Measurements from ENCODE around the gene COQ10A. TPM values are rescaled to one million over a fixed set of nuclear protein-coding genes. Genes with fewer than 3 reads are reported as not detected.

Gene COQ10A
- total and polyA plus RNA-seq, 10 of the 15 experiments (the other 5 are each of a cell fraction or from before 2014, with no cell fraction given): 3.3 to 19.5 (median 6.9) TPM

DNA sequence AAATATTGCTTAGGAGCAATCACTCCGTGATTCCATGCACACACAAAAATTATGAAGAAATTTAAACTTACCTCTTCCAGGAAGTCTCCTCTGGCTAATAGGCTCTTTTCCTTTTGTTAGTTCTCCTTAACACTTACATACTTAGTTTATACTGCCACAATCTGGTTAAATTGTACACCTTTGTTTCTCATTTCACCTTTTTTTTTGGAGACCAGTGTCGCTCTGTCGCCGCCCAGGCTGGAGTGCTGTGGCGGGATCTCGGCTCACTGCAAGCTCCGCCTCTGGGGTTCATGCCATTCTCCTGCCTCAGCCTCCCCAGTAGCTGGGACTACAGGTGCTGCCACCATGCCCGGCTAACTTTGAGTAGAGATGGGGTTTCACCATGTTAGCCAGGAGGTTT lies 6.4 kb upstream of the COQ10A start:
- TF ChIP-seq, protein P1, sequence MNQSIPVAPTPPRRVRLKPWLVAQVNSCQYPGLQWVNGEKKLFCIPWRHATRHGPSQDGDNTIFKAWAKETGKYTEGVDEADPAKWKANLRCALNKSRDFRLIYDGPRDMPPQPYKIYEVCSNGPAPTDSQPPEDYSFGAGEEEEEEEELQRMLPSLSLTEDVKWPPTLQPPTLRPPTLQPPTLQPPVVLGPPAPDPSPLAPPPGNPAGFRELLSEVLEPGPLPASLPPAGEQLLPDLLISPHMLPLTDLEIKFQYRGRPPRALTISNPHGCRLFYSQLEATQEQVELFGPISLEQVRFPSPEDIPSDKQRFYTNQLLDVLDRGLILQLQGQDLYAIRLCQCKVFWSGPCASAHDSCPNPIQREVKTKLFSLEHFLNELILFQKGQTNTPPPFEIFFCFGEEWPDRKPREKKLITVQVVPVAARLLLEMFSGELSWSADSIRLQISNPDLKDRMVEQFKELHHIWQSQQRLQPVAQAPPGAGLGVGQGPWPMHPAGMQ (IDR thresholded peaks at IDR 0.05; ENCODE audit: borderline replicate concordance): no peak
- TF ChIP-seq NR2C1 (IDR thresholded peaks at IDR 0.05) (no peak), STAT3 (IDR thresholded peaks at IDR 0.05; ENCODE audit: low read depth, low read length) (no peak), JUNB (IDR thresholded peaks at IDR 0.05) (no peak), ZZZ3 (IDR thresholded peaks at IDR 0.05; ENCODE audit: control insufficient read depth, insufficient read length, low read depth) (no peak), PAX8 (IDR thresholded peaks at IDR 0.05) (no peak), SMAD5 (IDR thresholded peaks at IDR 0.05; ENCODE audit: low read depth) (no peak), TBL1XR1 (IDR thresholded peaks at IDR 0.05; ENCODE audit: low read depth, low read length) (no peak), MTA3 (IDR thresholded peaks at IDR 0.05; ENCODE audit: borderline replicate concordance, low read length) (no peak), EZH2 (IDR thresholded peaks at IDR 0.05; ENCODE audit: borderline replicate concordance, control insufficient read depth, low read depth, low read length) (no peak), POLR2AphosphoS5 (IDR thresholded peaks at IDR 0.05; ENCODE audit: low read length) (no peak), KLF5 (IDR thresholded peaks at IDR 0.05; ENCODE audit: partially characterized antibody) (no peak), SMARCA5 (IDR thresholded peaks at IDR 0.05) (no peak), TARDBP (IDR thresholded peaks at IDR 0.05; ENCODE audit: borderline replicate concordance) (no peak), STAT1 (conservative IDR thresholded peaks at IDR 0.05) (no peak), SUZ12 (IDR thresholded peaks at IDR 0.05; ENCODE audit: unreplicated experiment) (no peak), YBX1 (IDR thresholded peaks at IDR 0.05) (no peak)
- TF ChIP-seq, protein P2, sequence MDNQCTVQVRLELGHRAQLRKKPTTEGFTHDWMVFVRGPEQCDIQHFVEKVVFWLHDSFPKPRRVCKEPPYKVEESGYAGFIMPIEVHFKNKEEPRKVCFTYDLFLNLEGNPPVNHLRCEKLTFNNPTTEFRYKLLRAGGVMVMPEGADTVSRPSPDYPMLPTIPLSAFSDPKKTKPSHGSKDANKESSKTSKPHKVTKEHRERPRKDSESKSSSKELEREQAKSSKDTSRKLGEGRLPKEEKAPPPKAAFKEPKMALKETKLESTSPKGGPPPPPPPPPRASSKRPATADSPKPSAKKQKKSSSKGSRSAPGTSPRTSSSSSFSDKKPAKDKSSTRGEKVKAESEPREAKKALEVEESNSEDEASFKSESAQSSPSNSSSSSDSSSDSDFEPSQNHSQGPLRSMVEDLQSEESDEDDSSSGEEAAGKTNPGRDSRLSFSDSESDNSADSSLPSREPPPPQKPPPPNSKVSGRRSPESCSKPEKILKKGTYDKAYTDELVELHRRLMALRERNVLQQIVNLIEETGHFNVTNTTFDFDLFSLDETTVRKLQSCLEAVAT (IDR thresholded peaks at IDR 0.05): no peak
- ATAC-seq (no peak), DNase-seq (ENCODE audit: low read depth, low spot score) (no peak), FAIRE-seq (no peak)
- intact Hi-C loops (cut with micrococcal nuclease; ENCODE audit: unreplicated experiment): loop anchor here (10.0 kb wide), 1 partner anchor 204 kb away; the partner anchor contains the start of gene SPRYD4
- Histone ChIP-seq H3K36me3 (ENCODE audit: control insufficient read depth in 2 of 2, insufficient read depth in 2 of 2, low read length in 1 of 2) (peaks cover 1 to 7% of the 10 kb centered on the region in 2 experiments), H3K4me3 (no peak overlapping the region), H3K27ac (ENCODE audit: control insufficient read depth, insufficient read depth) (no peak overlapping the region), H3K9me3 (replicated peaks; ENCODE audit: control insufficient read depth, insufficient read depth, low read length) (no peaks in the 10 kb centered on the region), H2AFZ (ENCODE audit: control insufficient read depth, low read depth, low read length) (no peak overlapping the region), H3K4me1 (ENCODE audit: control insufficient read depth, insufficient read depth, low read length) (peaks cover 7% of the 10 kb centered on the region), H4K20me1 (ENCODE audit: control insufficient read depth, insufficient read depth) (no peaks in the 10 kb centered on the region), H3K27me3 (replicated peaks in 1 of 2; ENCODE audit: control insufficient read depth in 2 of 2, insufficient read depth in 2 of 2, low read length in 1 of 2) (no peaks in the 10 kb centered on the region), H3K9ac (ENCODE audit: control insufficient read depth, insufficient read depth, low read length) (no peak overlapping the region), H3K4me2 (ENCODE audit: control insufficient read depth, insufficient read depth) (no peak overlapping the region), H3K79me2 (ENCODE audit: control insufficient read depth, insufficient read depth, low read length) (peaks cover 11% of the 10 kb centered on the region)
- ChIA-PET CTCF (interaction anchor here (0.9 to 1.4 kb wide), 2 partner anchors 18 to 69 kb away, joined by 3 to 5 read pairs; no protein-coding TSS in a partner anchor), RAD21 (ENCODE audit: unreplicated experiment) (no interaction called here), POLR2A (no interaction called here), SMC1A (ENCODE audit: uncharacterized antibody, unreplicated experiment) (no interaction called here)
- BruUV-seq (replicated peaks): no TSS peak
- in situ Hi-C loops (cut with MboI): no loop called here
- WGBS (ENCODE audit: insufficient coverage, insufficient replicate concordance, low lambda C conversion rate, missing lambda C conversion rate): 86% methylated on average over 8 of the region's 8 CpGs
